Osteocyte (in vitro differentiated cells): ENCODE data around the gene POLA1. TPM values are rescaled to one million over a fixed set of nuclear protein-coding genes. Genes with fewer than 3 reads are reported as not detected.

Experiments used
- DNase-seq: peaks from one replicate; pipeline ENCODE4 v3.0.0; 2021; ENCODE audit warnings: mixed read lengths; ENCODE audit not compliant: unreplicated experiment; ENCODE audit errors: extremely low spot score
- H3K27ac Mint-ChIP-seq: one replicate; pipeline ENCODE4 v1.8.0; 2021; ENCODE audit warnings: mild to moderate bottlenecking, mixed read lengths; ENCODE audit not compliant: unreplicated experiment
- H3K27me3 Mint-ChIP-seq: one replicate; pipeline ENCODE4 v1.8.0; 2021; ENCODE audit warnings: mixed read lengths; ENCODE audit not compliant: unreplicated experiment
- H3K36me3 Mint-ChIP-seq: one replicate; pipeline ENCODE4 v1.8.0; 2021; ENCODE audit warnings: mixed read lengths; ENCODE audit not compliant: unreplicated experiment
- H3K4me1 Mint-ChIP-seq: one replicate; pipeline ENCODE4 v1.8.0; 2021; ENCODE audit warnings: mixed read lengths; ENCODE audit not compliant: unreplicated experiment
- H3K4me3 Mint-ChIP-seq: one replicate; pipeline ENCODE4 v1.8.0; 2021; ENCODE audit warnings: mild to moderate bottlenecking, moderate library complexity, mixed read lengths; ENCODE audit not compliant: unreplicated experiment
- H3K9me3 Mint-ChIP-seq: one replicate; pipeline ENCODE4 v1.8.0; 2021; ENCODE audit warnings: mixed read lengths; ENCODE audit not compliant: unreplicated experiment
- CTCF ChIP-seq: fragments of 200-600 bp; sonication (generic); IDR thresholded peaks from 2 replicates; pipeline ENCODE4 v1.5.0; 2021; ENCODE audit warnings: antibody characterized with exemption, mild to moderate bottlenecking, moderate library complexity
- total RNA-seq: library from RNA; stranded (reverse); gene quantifications from 2 replicates; pipeline ENCODE4 v1.2.1, GENCODE V29; 2021

POLA1 gene
- total RNA-seq, 1 donor from 2014 or later = 17.3 TPM

- Mint-ChIP-seq H3K4me1 (peaks cover 28% of the 10 kb centered on the region), H3K9me3 (no peaks in the 10 kb centered on the region), H3K36me3 (no peaks in the 10 kb centered on the region), H3K27me3 (peaks cover 75% of the 10 kb centered on the region), H3K27ac (no peak overlapping the region), H3K4me3 (peak overlapping the region; percentile 61)
- no peak for TF ChIP-seq CTCF
- no peak for DNase-seq
These were observed 311.9 kb downstream of the POLA1 start for GRCh38 chrX:25005382-25006185.

- TF ChIP-seq CTCF = no peak
- Mint-ChIP-seq H3K9me3 (no peaks in the 10 kb centered on the region), H3K4me1 (peaks cover 28% of the 10 kb centered on the region), H3K4me3 (no peak overlapping the region), H3K36me3 (no peaks in the 10 kb centered on the region), H3K27me3 (peaks cover 81% of the 10 kb centered on the region), H3K27ac (no peak overlapping the region)
- DNase-seq = no peak
These were observed 312.9 kb downstream of the POLA1 start for GRCh38 chrX:25006586-25007058.

GRCh38 chrX:25007059-25008053 lies 313.6 kb downstream of the POLA1 start:
- no peak for TF ChIP-seq CTCF
- H3K4me1 Mint-ChIP-seq = peaks cover 29% of the 10 kb centered on the region
- H3K4me3 Mint-ChIP-seq = no peak overlapping the region
- peaks cover 83% of the 10 kb centered on the region for H3K27me3 Mint-ChIP-seq
- H3K27ac Mint-ChIP-seq = no peak overlapping the region
- no peaks in the 10 kb centered on the region for H3K9me3 Mint-ChIP-seq
- no peak for DNase-seq
- no peaks in the 10 kb centered on the region for H3K36me3 Mint-ChIP-seq

GRCh38 chrX:25009407-25009806 lies 315.7 kb downstream of the POLA1 start:
- H3K36me3 Mint-ChIP-seq = no peaks in the 10 kb centered on the region
- DNase-seq = no peak
- peaks cover 26% of the 10 kb centered on the region for H3K4me1 Mint-ChIP-seq
- peaks cover 76% of the 10 kb centered on the region for H3K27me3 Mint-ChIP-seq
- H3K27ac Mint-ChIP-seq = no peak overlapping the region
- H3K4me3 Mint-ChIP-seq = no peak overlapping the region
- TF ChIP-seq CTCF = no peak
- H3K9me3 Mint-ChIP-seq = no peaks in the 10 kb centered on the region
